H9 (cell line): ENCODE data around the gene CFAP45. TPM values are rescaled to one million over a fixed set of nuclear protein-coding genes. Genes with fewer than 3 reads are reported as not detected.

Experiments used
- DNase-seq: peaks from one replicate; pipeline ENCODE4 v3.0.0-alpha.2; 2017
- H2AFZ ChIP-seq: one replicate; pipeline ENCODE4 v1.6.1; 2013; ENCODE audit warnings: mild to moderate bottlenecking, low read length, control low read depth, moderate library complexity
- H2AK5ac ChIP-seq: 2 replicates; pipeline ENCODE4 v1.6.1; 2013; ENCODE audit warnings: low read length, control low read depth, mixed read lengths; ENCODE audit not compliant: insufficient read length
- H2BK120ac ChIP-seq: one replicate; pipeline ENCODE4 v1.6.1; 2013; ENCODE audit warnings: low read depth, mild to moderate bottlenecking, low read length, control low read depth, inconsistent platforms; ENCODE audit not compliant: poor library complexity, severe bottlenecking
- H2BK12ac ChIP-seq: 2 replicates; pipeline ENCODE4 v1.6.1; 2013; ENCODE audit warnings: low read length, control low read depth, mixed read lengths, low read depth; ENCODE audit not compliant: insufficient read length
- H2BK15ac ChIP-seq: 2 replicates; pipeline ENCODE4 v1.6.1; 2013; ENCODE audit warnings: low read depth, low read length, control low read depth
- H2BK20ac ChIP-seq: one replicate; pipeline ENCODE4 v1.6.1; 2013; ENCODE audit warnings: low read depth, mild to moderate bottlenecking, low read length, control low read depth, inconsistent platforms; ENCODE audit not compliant: poor library complexity, severe bottlenecking
- H2BK5ac ChIP-seq: 2 replicates; pipeline ENCODE4 v1.6.1; 2013; ENCODE audit warnings: low read length, control low read depth, mixed read lengths; ENCODE audit not compliant: insufficient read length
- H3K14ac ChIP-seq: 2 replicates; pipeline ENCODE4 v1.6.1; 2013; ENCODE audit warnings: low read length, control low read depth; ENCODE audit not compliant: insufficient read depth
- H3K18ac ChIP-seq: 2 replicates; pipeline ENCODE4 v1.6.1; 2013; ENCODE audit warnings: low read depth, mild to moderate bottlenecking, mixed read lengths, low read length, control low read depth; ENCODE audit not compliant: insufficient read length
- H3K23ac ChIP-seq: 2 replicates; pipeline ENCODE4 v1.6.1; 2013; ENCODE audit warnings: low read length, control low read depth, mixed read lengths, low read depth; ENCODE audit not compliant: insufficient read length
- H3K23me2 ChIP-seq: 2 replicates; pipeline ENCODE4 v1.6.1; 2013; ENCODE audit warnings: low read depth, mild to moderate bottlenecking, mixed read lengths, low read length, control low read depth; ENCODE audit not compliant: insufficient read length, poor library complexity, severe bottlenecking
- H3K27ac ChIP-seq: 2 replicates; pipeline ENCODE4 v1.5.1; 2013; ENCODE audit warnings: low read length, control low read depth, mixed read lengths, low read depth; ENCODE audit not compliant: insufficient read length
- H3K27me3 ChIP-seq: 2 replicates; pipeline ENCODE4 v1.6.1; 2013; ENCODE audit warnings: low read length, control low read depth, inconsistent platforms; ENCODE audit not compliant: insufficient read depth
- H3K4ac ChIP-seq: 2 replicates; pipeline ENCODE4 v1.6.1; 2013; ENCODE audit warnings: low read depth, mild to moderate bottlenecking, control low read depth, inconsistent platforms, low read length, moderate library complexity
- H3K4me1 ChIP-seq: 2 replicates; pipeline ENCODE4 v1.6.1; 2013; ENCODE audit warnings: low read length, control low read depth, inconsistent platforms; ENCODE audit not compliant: insufficient read depth
- H3K4me2 ChIP-seq: 2 replicates; pipeline ENCODE4 v1.6.1; 2013; ENCODE audit warnings: low read length, control low read depth, mixed read lengths; ENCODE audit not compliant: insufficient read length, insufficient read depth
- H3K56ac ChIP-seq: 2 replicates; pipeline ENCODE4 v1.6.1; 2013; ENCODE audit warnings: low read depth, mild to moderate bottlenecking, mixed read lengths, low read length, control low read depth; ENCODE audit not compliant: insufficient read length
- H3K79me1 ChIP-seq: 2 replicates; pipeline ENCODE4 v1.6.1; 2013; ENCODE audit warnings: low read depth, mild to moderate bottlenecking, moderate library complexity, low read length, control low read depth, inconsistent platforms; ENCODE audit not compliant: insufficient read depth, poor library complexity, severe bottlenecking
- H3K79me2 ChIP-seq: 2 replicates; pipeline ENCODE4 v1.6.1; 2013; ENCODE audit warnings: low read length, control low read depth, inconsistent platforms; ENCODE audit not compliant: insufficient read depth
- H3K9ac ChIP-seq: 2 replicates; pipeline ENCODE4 v1.6.1; 2013; ENCODE audit warnings: low read length, control low read depth, mixed read lengths; ENCODE audit not compliant: insufficient read length; ENCODE audit errors: extremely low read depth
- H3K9me3 ChIP-seq: one replicate; pipeline ENCODE4 v1.6.1; 2013; ENCODE audit warnings: low read depth, low read length, inconsistent platforms; ENCODE audit not compliant: control insufficient read depth
- H3T11ph ChIP-seq: one replicate; pipeline ENCODE4 v1.6.1; 2013; ENCODE audit warnings: mild to moderate bottlenecking, low read length, control low read depth, inconsistent platforms
- H4K20me1 ChIP-seq: one replicate; pipeline ENCODE4 v1.6.1; 2013; ENCODE audit not compliant: control insufficient read depth, insufficient read length, insufficient read depth
- H4K5ac ChIP-seq: 2 replicates; pipeline ENCODE4 v1.6.1; 2013; ENCODE audit warnings: low read depth, mild to moderate bottlenecking, mixed read lengths, low read length, control low read depth; ENCODE audit not compliant: insufficient read length
- H4K8ac ChIP-seq: replicated peaks from 2 replicates; pipeline ENCODE4 v1.6.1; 2013; ENCODE audit warnings: low read length, control low read depth, mixed read lengths, low read depth; ENCODE audit not compliant: insufficient read length
- H4K91ac ChIP-seq: 2 replicates; pipeline ENCODE4 v1.6.1; 2013; ENCODE audit warnings: low read depth, mild to moderate bottlenecking, moderate library complexity, mixed read lengths, low read length, control low read depth; ENCODE audit not compliant: insufficient read length
- H3K27ac Mint-ChIP-seq, 3 experiments: 2 replicates in 2 of 3; 3 replicates in 1 of 3; pipeline ENCODE4 v1.8.0; 2020 to 2021; ENCODE audit warnings: mixed read lengths in 3 of 3, mild to moderate bottlenecking in 1 of 3, moderate library complexity in 1 of 3
- H3K27me3 Mint-ChIP-seq: 2 replicates; pipeline ENCODE4 v1.8.0; 2021; ENCODE audit warnings: low read depth, mild to moderate bottlenecking, moderate library complexity, mixed read lengths
- H3K36me3 Mint-ChIP-seq, 3 experiments: 2 replicates in 2 of 3; 3 replicates in 1 of 3; pipeline ENCODE4 v1.8.0; 2020 to 2021; ENCODE audit warnings: low read depth in 3 of 3, mixed read lengths in 3 of 3; ENCODE audit not compliant: insufficient read depth in 1 of 3
- H3K4me1 Mint-ChIP-seq, 2 experiments: 2 replicates each; pipeline ENCODE4 v1.8.0; 2020; ENCODE audit warnings: mixed read lengths in 2 of 2
- H3K4me3 Mint-ChIP-seq, 2 experiments: 2 replicates in 1 of 2; 3 replicates in 1 of 2; pipeline ENCODE4 v1.8.0; 2020 to 2021; ENCODE audit warnings: mild to moderate bottlenecking in 2 of 2, mixed read lengths in 2 of 2, moderate library complexity in 1 of 2
- H3K9me3 Mint-ChIP-seq, 2 experiments: 2 replicates in 1 of 2; 3 replicates in 1 of 2; pipeline ENCODE4 v1.8.0; 2020; ENCODE audit warnings: mild to moderate bottlenecking in 2 of 2, mixed read lengths in 2 of 2, moderate library complexity in 1 of 2
- WGBS: extraction: QIAGEN DNeasy Blood & Tissue Kit; methylation state at CpG from one replicate; pipeline ENCODE4 v1.1.7; 2013; ENCODE audit warnings: missing lambda C conversion rate, low lambda C conversion rate, mixed read lengths; ENCODE audit not compliant: insufficient read length; ENCODE audit errors: extremely low coverage; 5-methylcytosine and 5-hydroxymethylcytosine counted together
- total RNA-seq: library from RNA; stranded (reverse); gene quantifications from 2 replicates; pipeline ENCODE4 v1.2.1, GENCODE V29; 2021
- TF ChIP-seq, protein P1 (sequence below): fragments of 200-600 bp; sonication (generic); conservative IDR thresholded peaks from 3 replicates; pipeline ENCODE4 v1.8.0; 2021; ENCODE audit warnings: antibody characterized with exemption, mild to moderate bottlenecking

CFAP45 gene
- total RNA-seq, 1 experiment from 2014 or later, result 0.85 TPM

DNA sequence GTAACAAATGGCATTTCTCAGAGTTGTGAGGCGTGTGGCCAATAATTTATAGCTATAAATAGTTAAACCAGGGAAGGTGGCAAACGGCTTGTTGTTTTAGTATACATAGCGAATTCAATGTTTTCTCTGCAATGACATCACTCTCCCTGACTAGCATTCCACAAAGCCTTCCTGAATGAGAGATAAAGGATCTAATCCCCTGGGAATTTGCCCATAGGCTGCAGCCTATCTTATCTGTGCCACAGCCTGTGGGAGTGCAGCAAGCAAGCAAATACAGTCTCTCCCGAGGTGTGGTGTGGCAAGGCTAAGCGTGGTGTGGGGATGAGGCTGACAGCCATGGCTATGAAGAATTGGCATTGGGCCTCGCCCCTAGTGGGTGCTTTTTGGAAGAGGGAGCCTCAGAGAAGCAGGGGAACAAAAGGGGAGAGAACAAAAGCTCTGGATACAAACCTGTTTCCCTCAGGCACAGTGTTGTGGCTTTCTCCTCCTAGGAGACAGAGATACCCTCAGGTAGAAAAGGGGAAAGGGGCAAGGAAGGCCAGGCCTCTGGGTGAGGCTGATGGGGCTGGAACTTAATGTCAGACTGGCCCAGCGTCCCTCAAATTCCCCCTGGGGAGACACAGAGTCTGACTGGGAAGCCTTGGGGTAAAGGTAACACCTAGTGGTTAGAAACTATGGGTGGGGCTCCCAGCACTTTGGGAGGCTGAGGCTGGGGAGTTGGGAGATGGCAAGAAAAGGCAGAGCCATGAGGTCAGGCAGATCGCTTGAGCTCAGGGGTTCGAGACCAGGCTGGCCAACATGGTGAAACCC lies 16.5 kb upstream of the CFAP45 start:
- Histone ChIP-seq H3T11ph (peak overlapping the region; percentile 75), H3K18ac (peak overlapping the region; percentile 79), H3K9ac (no peak overlapping the region), H3K27ac (peak overlapping the region; percentile 35), H3K4ac (no peak overlapping the region), H3K4me1 (peaks cover 18% of the 10 kb centered on the region; the same call in 1 of the 2 replicates), H3K23ac (no peak overlapping the region), H2BK12ac (no peak overlapping the region), H4K8ac (no peak overlapping the region), H3K27me3 (no peaks in the 10 kb centered on the region), H2BK15ac (no peak overlapping the region), H4K20me1 (no peaks in the 10 kb centered on the region), H3K79me2 (no peaks in the 10 kb centered on the region), H3K56ac (no peak overlapping the region), H2AFZ (no peak overlapping the region), H3K14ac (peak overlapping the region; percentile 78), H2AK5ac (no peak overlapping the region), H3K9me3 (no peaks in the 10 kb centered on the region), H3K79me1 (no peaks in the 10 kb centered on the region), H3K4me2 (no peak overlapping the region), H2BK20ac (no peak overlapping the region), H4K91ac (no peak overlapping the region), H2BK120ac (no peak overlapping the region), H2BK5ac (no peak overlapping the region), H3K23me2 (no peaks in the 10 kb centered on the region), H4K5ac (no peak overlapping the region)
- no CpG with 5 or more reads among the region's 9 CpGs for WGBS
- Mint-ChIP-seq H3K27me3 (no peaks in the 10 kb centered on the region), H3K4me3 (no peak overlapping the region), H3K9me3 (no peaks in the 10 kb centered on the region; a peak in 1 of 5 replicates), H3K27ac (peak overlapping the region; percentile 26 to 98 (median 98); a peak in 5 of 7 replicates), H3K36me3 (peaks cover 0 to 35% (median 20%) of the 10 kb centered on the region in 3 experiments; a peak in 5 of 7 replicates), H3K4me1 (peaks cover 50 to 54% of the 10 kb centered on the region in 2 experiments)
- TF ChIP-seq, protein P1, sequence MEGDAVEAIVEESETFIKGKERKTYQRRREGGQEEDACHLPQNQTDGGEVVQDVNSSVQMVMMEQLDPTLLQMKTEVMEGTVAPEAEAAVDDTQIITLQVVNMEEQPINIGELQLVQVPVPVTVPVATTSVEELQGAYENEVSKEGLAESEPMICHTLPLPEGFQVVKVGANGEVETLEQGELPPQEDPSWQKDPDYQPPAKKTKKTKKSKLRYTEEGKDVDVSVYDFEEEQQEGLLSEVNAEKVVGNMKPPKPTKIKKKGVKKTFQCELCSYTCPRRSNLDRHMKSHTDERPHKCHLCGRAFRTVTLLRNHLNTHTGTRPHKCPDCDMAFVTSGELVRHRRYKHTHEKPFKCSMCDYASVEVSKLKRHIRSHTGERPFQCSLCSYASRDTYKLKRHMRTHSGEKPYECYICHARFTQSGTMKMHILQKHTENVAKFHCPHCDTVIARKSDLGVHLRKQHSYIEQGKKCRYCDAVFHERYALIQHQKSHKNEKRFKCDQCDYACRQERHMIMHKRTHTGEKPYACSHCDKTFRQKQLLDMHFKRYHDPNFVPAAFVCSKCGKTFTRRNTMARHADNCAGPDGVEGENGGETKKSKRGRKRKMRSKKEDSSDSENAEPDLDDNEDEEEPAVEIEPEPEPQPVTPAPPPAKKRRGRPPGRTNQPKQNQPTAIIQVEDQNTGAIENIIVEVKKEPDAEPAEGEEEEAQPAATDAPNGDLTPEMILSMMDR, result no peak
- no peak for DNase-seq
